Cerebellar nuclear complex (tissue), 1 donor: ENCODE measurements around the gene AP1B1.

ENCODE experiments used
- DNase-seq, 2 experiments: peaks; one replicate each; lab custom pipeline; 2025; lab: John Stamatoyannopoulos, UW

AP1B1 gene

GRCh38 chr22:29299136-29299900, 89.1 kb downstream of the AP1B1 start:
- DNase-seq, result no peak

DNA sequence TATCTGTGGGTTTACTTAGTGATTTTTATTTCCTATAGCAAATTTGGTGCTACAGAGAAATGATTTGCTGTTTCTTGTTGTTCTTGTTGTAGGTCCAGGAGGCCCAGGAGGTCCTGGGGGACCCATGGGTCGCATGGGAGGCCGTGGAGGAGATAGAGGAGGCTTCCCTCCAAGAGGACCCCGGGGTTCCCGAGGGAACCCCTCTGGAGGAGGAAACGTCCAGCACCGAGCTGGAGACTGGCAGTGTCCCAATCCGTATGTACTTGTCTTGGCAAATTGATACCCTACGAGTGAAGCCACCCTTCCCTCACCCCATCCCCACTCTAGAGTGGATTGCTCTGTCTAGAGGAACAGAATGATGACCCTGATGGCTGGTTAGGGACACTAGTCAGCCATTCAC, 89.7 kb downstream of the AP1B1 start:
- no peak for DNase-seq

GRCh38 chr22:29292379-29292778, 96.0 kb downstream of the AP1B1 start:
- DNase-seq, result no peak

- no peak for DNase-seq
These were observed 97.2 kb downstream of the AP1B1 start for GRCh38 chr22:29291215-29291614.

DNA sequence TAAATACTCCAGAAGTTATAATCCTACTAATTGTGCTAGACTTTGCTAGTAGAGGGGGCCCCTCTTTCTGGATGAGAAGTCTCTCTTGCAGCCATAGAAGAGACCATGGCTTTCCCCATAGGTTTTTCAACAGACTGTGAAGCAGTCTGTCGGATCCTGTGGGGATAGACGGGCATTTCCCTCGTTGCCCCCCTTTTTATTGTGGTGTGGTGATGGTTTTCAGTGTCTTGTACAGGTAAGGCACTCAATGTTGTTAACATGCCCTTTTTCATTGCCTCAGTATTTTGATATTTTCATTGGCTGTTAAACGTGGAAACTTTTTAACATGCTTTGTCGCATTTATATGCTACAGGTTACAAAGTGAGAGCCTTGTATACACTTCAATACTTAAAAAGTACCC, 98.3 kb downstream of the AP1B1 start:
- DNase-seq, result no peak

- DNase-seq, result no peak
These were observed 99.5 kb downstream of the AP1B1 start for GRCh38 chr22:29288837-29289236.

DNA sequence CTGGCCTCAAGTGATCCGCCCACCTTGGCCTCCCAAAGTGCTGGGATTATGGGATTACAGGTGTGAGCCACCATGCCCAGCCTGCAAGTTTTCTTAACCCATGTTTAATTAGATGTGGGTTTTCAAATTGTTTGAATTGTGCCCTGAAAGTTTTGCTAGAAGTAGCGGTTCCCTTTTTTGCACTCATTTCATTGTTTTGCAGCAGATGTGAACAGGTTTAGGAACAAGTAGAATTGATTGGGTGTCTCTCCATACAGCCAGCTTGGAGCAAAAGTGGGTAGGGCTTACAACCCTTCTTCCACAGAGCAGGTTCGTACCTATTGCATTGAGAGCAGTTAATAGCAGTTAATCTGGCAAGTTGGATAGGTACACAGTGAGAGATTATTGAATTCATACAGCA, 104.2 kb downstream of the AP1B1 start:
- no peak for DNase-seq

DNA sequence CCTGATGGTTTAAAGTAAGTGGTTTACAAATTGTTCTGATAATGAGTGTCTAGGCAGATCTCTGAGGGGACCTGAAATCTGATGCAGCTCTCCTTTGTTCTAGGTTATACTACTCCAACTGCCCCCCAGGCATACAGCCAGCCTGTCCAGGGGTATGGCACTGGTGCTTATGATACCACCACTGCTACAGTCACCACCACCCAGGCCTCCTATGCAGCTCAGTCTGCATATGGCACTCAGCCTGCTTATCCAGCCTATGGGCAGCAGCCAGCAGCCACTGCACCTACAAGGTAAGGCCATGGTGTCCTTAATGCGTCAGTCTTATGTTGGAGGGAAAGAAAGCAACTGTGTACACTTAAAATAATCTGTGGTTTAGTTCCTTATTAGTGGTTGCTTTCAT, 110.4 kb downstream of the AP1B1 start:
- no peak for DNase-seq
